Endothelial cell of umbilical vein (primary cell): ENCODE measurements around the gene SLCO3A1. TPM values are rescaled to one million over a fixed set of nuclear protein-coding genes. Genes with fewer than 3 reads are reported as not detected.
A peak's percentile ranks its signal among the peaks of the same experiment; 100 is the strongest.

Source experiments
- BruUV-seq: library from RNA; stranded (reverse); fragments of 400-500 nt; replicated peaks from 2 replicates; lab custom pipeline; 2021; lab: Mats Ljungman, UMichigan
- CTCF ChIA-PET: fragments of 300-600, 350-600 bp; sonication (Branson Sonifier 250); formaldehyde crosslinking; loops from one replicate; lab custom pipeline; 2021; ENCODE audit warnings: antibody characterized with exemption, inconsistent platforms; lab: Charles Lee
- POLR2A ChIA-PET: fragments of 300-600, 350-600 bp; sonication (Branson Sonifier 250); formaldehyde crosslinking; loops from one replicate; lab custom pipeline; 2021; ENCODE audit warnings: antibody characterized with exemption, inconsistent platforms; lab: Charles Lee
- DNase-seq: peaks from one replicate; pipeline ENCODE4 v3.0.0-alpha.2; 2011; ENCODE audit warnings: low read depth, low spot score
- FAIRE-seq: peaks from 2 replicates; lab custom pipeline; 2011; peaks lifted over from hg19 to GRCh38; lab: Jason Lieb, UNC
- H2AFZ ChIP-seq: 2 replicates; pipeline ENCODE4 v1.6.0; 2012; ENCODE audit warnings: low read depth, low read length, control low read depth, inconsistent platforms
- H3K27ac ChIP-seq: 2 replicates; pipeline ENCODE4 v1.5.1; 2011; ENCODE audit warnings: low read depth, mild to moderate bottlenecking, control low read depth, low read length, moderate library complexity; ENCODE audit not compliant: insufficient read depth
- H3K27me3 ChIP-seq, 2 experiments: 2 replicates each; pipeline versions ENCODE4 v1.6.0 to v1.6.1; 2011; ENCODE audit warnings: low read length in 2 of 2, mixed read lengths in 1 of 2; ENCODE audit not compliant: control insufficient read depth in 2 of 2, insufficient read depth in 2 of 2
- H3K36me3 ChIP-seq, 2 experiments: 2 replicates in 1 of 2; 3 replicates in 1 of 2; pipeline ENCODE4 v1.5.1; 2011; ENCODE audit warnings: low read length in 2 of 2, mild to moderate bottlenecking in 1 of 2, moderate library complexity in 1 of 2; ENCODE audit not compliant: control insufficient read depth in 2 of 2, insufficient read depth in 2 of 2; ENCODE audit errors: extremely low read depth in 1 of 2
- H3K4me1 ChIP-seq: 3 replicates; pipeline ENCODE4 v1.5.1; 2011; ENCODE audit warnings: mild to moderate bottlenecking, low read length; ENCODE audit not compliant: control insufficient read depth, insufficient read depth; ENCODE audit errors: extremely low read depth
- H3K4me2 ChIP-seq: 2 replicates; pipeline ENCODE4 v1.6.1; 2011; ENCODE audit warnings: low read length, control low read depth, mixed read lengths; ENCODE audit not compliant: insufficient read depth
- H3K4me3 ChIP-seq, 3 experiments: fragments of 200-600 bp in 1 of 3; sonication (generic), shearing (Covaris generic) in 1 of 3; replicated peaks in 1 of 3; 2 replicates each; pipeline ENCODE4 v1.5.1; 2011 to 2016; ENCODE audit warnings: control low read depth in 3 of 3, low read length in 3 of 3, mild to moderate bottlenecking in 2 of 3, inconsistent platforms in 1 of 3, low read depth in 1 of 3, moderate library complexity in 1 of 3; ENCODE audit not compliant: insufficient read depth in 1 of 3
- H3K79me2 ChIP-seq: 2 replicates; pipeline ENCODE4 v1.6.0; 2012; ENCODE audit warnings: low read length, inconsistent platforms; ENCODE audit not compliant: control insufficient read depth, insufficient read depth
- H3K9ac ChIP-seq: replicated peaks from 2 replicates; pipeline ENCODE3; 2011; ENCODE audit warnings: low read length, control low read depth; ENCODE audit not compliant: insufficient read depth; ENCODE audit errors: extremely low read depth
- H3K9me1 ChIP-seq: replicated peaks from 3 replicates; pipeline ENCODE4 v1.6.0; 2011; ENCODE audit warnings: mild to moderate bottlenecking, low read length; ENCODE audit not compliant: control insufficient read depth, insufficient read depth; ENCODE audit errors: extremely low read depth
- H3K9me3 ChIP-seq: replicated peaks from 2 replicates; pipeline ENCODE4 v1.5.1; 2012; ENCODE audit warnings: low read length, inconsistent platforms; ENCODE audit not compliant: control insufficient read depth, insufficient read depth
- H4K20me1 ChIP-seq: replicated peaks from 2 replicates; pipeline ENCODE3; 2011; ENCODE audit warnings: mild to moderate bottlenecking, low read length; ENCODE audit not compliant: control insufficient read depth, insufficient read depth; ENCODE audit errors: extremely low read depth
- EZH2 ChIP-seq: IDR thresholded peaks from 2 replicates; pipeline ENCODE4 v1.6.1; 2012; ENCODE audit warnings: borderline replicate concordance, low read depth, mild to moderate bottlenecking, moderate library complexity, low read length, inconsistent platforms; ENCODE audit not compliant: severe bottlenecking
- FOS ChIP-seq: IDR thresholded peaks from 2 replicates; pipeline ENCODE4 v1.6.1; 2011; ENCODE audit warnings: mild to moderate bottlenecking, low read length, moderate library complexity, borderline replicate concordance; ENCODE audit not compliant: insufficient read depth
- GATA2 ChIP-seq: IDR thresholded peaks from 2 replicates; pipeline ENCODE4 v1.7.0; 2011; ENCODE audit warnings: low read depth, mild to moderate bottlenecking, moderate library complexity, mixed read lengths, low read length; ENCODE audit not compliant: insufficient read length, insufficient read depth
- JUN ChIP-seq: IDR thresholded peaks from 2 replicates; pipeline ENCODE4 v1.6.1; 2011; ENCODE audit warnings: borderline replicate concordance, low read depth; ENCODE audit not compliant: insufficient read length, insufficient read depth
- POLR2AphosphoS5 ChIP-seq: IDR thresholded peaks from 2 replicates; pipeline ENCODE4 v1.6.1; 2012; ENCODE audit warnings: low read depth, mild to moderate bottlenecking, control low read depth, low read length, moderate library complexity; ENCODE audit not compliant: insufficient read depth
- dilution Hi-C: fragments of 300-500 bp; cut with MboI; formaldehyde crosslinking; loops from one replicate; pipeline ENCODE4 v1.15.0; 2019; ENCODE audit warnings: low sequenced_read_pairs; ENCODE audit not compliant: extremely low pct_ligation_motif_present
- intact Hi-C: fragments of 100-400 bp; cut with micrococcal nuclease; formaldehyde crosslinking; loops from one replicate; pipeline ENCODE4 v1.10.0; 2022
- polyA plus RNA-seq, 4 experiments: library from polyadenylated mRNA; depleted of rRNA in 3 of 4; stranded (reverse) in 3 of 4; unstranded in 1 of 4; fragments of >200 nt; gene quantifications; 2 replicates each; pipeline versions ENCODE4 v1.2.1 to v1.2.3, GENCODE V29; 2011 to 2012; ENCODE audit warnings: missing spikeins in 1 of 4
- total RNA-seq: library from RNA; stranded (reverse); gene quantifications from 2 replicates; pipeline ENCODE4 v1.2.3, GENCODE V29; 2021
- TF ChIP-seq, protein P1 (sequence below): IDR thresholded peaks from 2 replicates; pipeline ENCODE4 v1.6.1; 2011; ENCODE audit not compliant: insufficient read depth, insufficient read length
- TF ChIP-seq, protein P2 (sequence below), 2 donors: IDR thresholded peaks; 1 replicate in 1 of 2; 2 replicates in 1 of 2; pipeline ENCODE4 v1.5.1; 2011; ENCODE audit warnings: low read length in 2 of 2, mild to moderate bottlenecking in 2 of 2, moderate library complexity in 2 of 2, control low read depth in 1 of 2, inconsistent platforms in 1 of 2, low read depth in 1 of 2; ENCODE audit not compliant: insufficient read depth in 1 of 2; ENCODE audit errors: extremely low read depth in 1 of 2

SLCO3A1 gene
- total and polyA plus RNA-seq, 2 donors (not counting 3 experiments of a cell fraction or from before 2014, with no cell fraction given), result 0.88 to 0.92 TPM

DNA sequence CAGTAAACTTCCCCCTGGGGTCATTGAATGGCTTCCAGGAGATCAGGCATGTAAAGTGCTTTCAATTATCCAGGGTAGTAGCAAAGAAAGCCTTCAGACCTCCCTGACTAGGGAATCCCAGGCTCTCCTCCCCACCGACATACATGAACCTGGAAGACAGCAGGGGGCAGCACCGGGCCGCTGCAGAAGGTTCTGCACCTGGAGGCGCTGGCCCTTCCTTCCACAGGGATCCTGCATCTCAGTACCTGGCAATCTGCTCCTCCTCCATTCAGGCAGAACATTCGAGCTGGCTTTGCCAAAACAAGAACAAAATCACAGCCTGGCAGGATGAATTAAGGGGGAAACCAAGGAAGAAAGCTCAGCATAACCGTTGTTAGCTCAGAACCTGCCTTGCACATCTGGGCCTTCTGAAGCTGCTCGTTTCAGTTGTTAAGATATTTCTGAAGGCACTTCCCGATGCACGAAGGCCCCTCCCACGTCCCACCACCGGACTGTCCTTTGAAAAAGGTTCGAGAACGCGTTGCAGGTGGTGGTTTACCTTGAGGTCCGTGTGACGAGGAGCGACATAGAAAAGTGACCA, 237.7 kb downstream of the SLCO3A1 start:
- no peaks in the 10 kb centered on the region for H3K9me1 ChIP-seq
- no TSS peak for BruUV-seq
- H3K4me3 ChIP-seq, result no peak overlapping the region
- H3K9ac ChIP-seq, result no peak overlapping the region
- TF ChIP-seq GATA2 (no peak), POLR2AphosphoS5 (no peak), JUN (no peak), FOS (no peak), EZH2 (no peak)
- TF ChIP-seq, protein P1, sequence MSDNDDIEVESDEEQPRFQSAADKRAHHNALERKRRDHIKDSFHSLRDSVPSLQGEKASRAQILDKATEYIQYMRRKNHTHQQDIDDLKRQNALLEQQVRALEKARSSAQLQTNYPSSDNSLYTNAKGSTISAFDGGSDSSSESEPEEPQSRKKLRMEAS, result no peak
- TF ChIP-seq, protein P2, sequence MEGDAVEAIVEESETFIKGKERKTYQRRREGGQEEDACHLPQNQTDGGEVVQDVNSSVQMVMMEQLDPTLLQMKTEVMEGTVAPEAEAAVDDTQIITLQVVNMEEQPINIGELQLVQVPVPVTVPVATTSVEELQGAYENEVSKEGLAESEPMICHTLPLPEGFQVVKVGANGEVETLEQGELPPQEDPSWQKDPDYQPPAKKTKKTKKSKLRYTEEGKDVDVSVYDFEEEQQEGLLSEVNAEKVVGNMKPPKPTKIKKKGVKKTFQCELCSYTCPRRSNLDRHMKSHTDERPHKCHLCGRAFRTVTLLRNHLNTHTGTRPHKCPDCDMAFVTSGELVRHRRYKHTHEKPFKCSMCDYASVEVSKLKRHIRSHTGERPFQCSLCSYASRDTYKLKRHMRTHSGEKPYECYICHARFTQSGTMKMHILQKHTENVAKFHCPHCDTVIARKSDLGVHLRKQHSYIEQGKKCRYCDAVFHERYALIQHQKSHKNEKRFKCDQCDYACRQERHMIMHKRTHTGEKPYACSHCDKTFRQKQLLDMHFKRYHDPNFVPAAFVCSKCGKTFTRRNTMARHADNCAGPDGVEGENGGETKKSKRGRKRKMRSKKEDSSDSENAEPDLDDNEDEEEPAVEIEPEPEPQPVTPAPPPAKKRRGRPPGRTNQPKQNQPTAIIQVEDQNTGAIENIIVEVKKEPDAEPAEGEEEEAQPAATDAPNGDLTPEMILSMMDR (IDR thresholded peaks at IDR 0.05; ENCODE audit: extremely low read depth in 1 of 2, insufficient read depth in 1 of 2, low read depth in 1 of 2, low read length in 2 of 2), result peak; percentile 66 to 76
- ChIA-PET CTCF (interaction anchor here (1.0 to 2.9 kb wide), 7 partner anchors 8 to 706 kb away, joined by 3 to 30 read pairs (median 3); no protein-coding TSS in a partner anchor), POLR2A (no interaction called here)
- dilution Hi-C loops (no loop called here), intact Hi-C loops (loop anchor here (10.0 kb wide), 1 partner anchor 524 kb away; no protein-coding TSS in a partner anchor)
- H2AFZ ChIP-seq, result no peak overlapping the region
- peak; percentile 59 for FAIRE-seq
- no peaks in the 10 kb centered on the region for H4K20me1 ChIP-seq
- no peaks in the 10 kb centered on the region for H3K27me3 ChIP-seq
- no peaks in the 10 kb centered on the region for H3K36me3 ChIP-seq
- peak; percentile 25 for DNase-seq
- H3K9me3 ChIP-seq, result no peaks in the 10 kb centered on the region
- H3K4me1 ChIP-seq, result no peaks in the 10 kb centered on the region
- H3K79me2 ChIP-seq, result no peaks in the 10 kb centered on the region
- no peak overlapping the region for H3K27ac ChIP-seq
- H3K4me2 ChIP-seq, result no peak overlapping the region
